CD4-positive, alpha-beta memory T cell (primary cell): ENCODE data around the gene MEGF11. TPM values are rescaled to one million over a fixed set of nuclear protein-coding genes. Genes with fewer than 3 reads are reported as not detected.

Experiments
- CTCF ChIA-PET: fragments of 350-600 bp; sonication (Branson Sonifier 250); formaldehyde crosslinking; loops from one replicate; lab custom pipeline; 2021; ENCODE audit warnings: inconsistent platforms; ENCODE audit not compliant: partially characterized antibody; lab: Charles Lee
- POLR2A ChIA-PET: fragments of 350-600 bp; sonication (Branson Sonifier 250); formaldehyde crosslinking; loops from one replicate; lab custom pipeline; 2021; ENCODE audit not compliant: partially characterized antibody; lab: Charles Lee
- DNase-seq, 5 donors: peaks; one replicate each; pipeline versions ENCODE4 v3.0.0 to v3.0.0-alpha.2; 2020 to 2022; ENCODE audit warnings: mixed read lengths in 1 of 5
- H3K27ac ChIP-seq: one replicate; pipeline ENCODE4 v1.7.0; 2013; ENCODE audit warnings: low read depth, low read length
- H3K27me3 ChIP-seq: 2 replicates; pipeline ENCODE4 v1.7.0; 2013; ENCODE audit warnings: mild to moderate bottlenecking, low read length, moderate library complexity; ENCODE audit not compliant: insufficient read depth
- H3K36me3 ChIP-seq: 2 replicates; pipeline ENCODE4 v1.7.0; 2013; ENCODE audit warnings: mild to moderate bottlenecking, low read length, moderate library complexity; ENCODE audit not compliant: insufficient read depth
- H3K4me1 ChIP-seq: 2 replicates; pipeline ENCODE4 v1.7.0; 2013; ENCODE audit warnings: mild to moderate bottlenecking, low read length, moderate library complexity; ENCODE audit not compliant: insufficient read depth
- H3K4me3 ChIP-seq, 2 donors: one replicate each; pipeline ENCODE4 v1.7.0; 2013; ENCODE audit warnings: low read length in 2 of 2, mild to moderate bottlenecking in 1 of 2
- H3K9me3 ChIP-seq, 2 donors: one replicate each; pipeline ENCODE4 v1.7.0; 2013; ENCODE audit warnings: low read length in 2 of 2, control low read depth in 1 of 2; ENCODE audit not compliant: control insufficient read depth in 1 of 2
- H3K27ac Mint-ChIP-seq, 7 donors: one replicate each; pipeline ENCODE4 v1.8.0; 2020 to 2021; ENCODE audit warnings: mixed read lengths in 7 of 7, mild to moderate bottlenecking in 6 of 7, inconsistent platforms in 3 of 7, moderate library complexity in 3 of 7
- H3K27me3 Mint-ChIP-seq, 2 donors: one replicate each; pipeline ENCODE4 v1.8.0; 2020 to 2021; ENCODE audit warnings: mixed read lengths in 2 of 2
- H3K36me3 Mint-ChIP-seq, 2 donors: one replicate each; pipeline ENCODE4 v1.8.0; 2020 to 2021; ENCODE audit warnings: mixed read lengths in 2 of 2, inconsistent platforms in 1 of 2, mild to moderate bottlenecking in 1 of 2
- H3K4me1 Mint-ChIP-seq, 4 donors: one replicate each; pipeline ENCODE4 v1.8.0; 2020 to 2021; ENCODE audit warnings: mixed read lengths in 4 of 4, mild to moderate bottlenecking in 1 of 4
- H3K4me3 Mint-ChIP-seq, 8 donors: one replicate each; pipeline ENCODE4 v1.8.0; 2020 to 2021; ENCODE audit warnings: mixed read lengths in 8 of 8, mild to moderate bottlenecking in 7 of 8, moderate library complexity in 6 of 8, inconsistent platforms in 3 of 8
- H3K9me3 Mint-ChIP-seq, 8 donors: one replicate each; pipeline ENCODE4 v1.8.0; 2020 to 2021; ENCODE audit warnings: mixed read lengths in 8 of 8, mild to moderate bottlenecking in 5 of 8, inconsistent platforms in 3 of 8, moderate library complexity in 1 of 8
- intact Hi-C: fragments of 100-400 bp; cut with micrococcal nuclease; formaldehyde crosslinking; loops from one replicate; pipeline ENCODE4 v1.15.1; 2023
- polyA plus RNA-seq, 2 donors: library from polyadenylated mRNA; unstranded; fragments of 300-500 nt; fragmentation: Illumina TruSeq; gene quantifications; one replicate each; pipeline ENCODE4 v1.2.3, GENCODE V29; 2021
- total RNA-seq, 2 experiments: library from RNA; stranded (reverse); gene quantifications; one replicate each; pipeline ENCODE4 v1.2.3, GENCODE V29; 2021

The MEGF11 gene
- total RNA-seq: not detected
- under 1 TPM in 1 of 2 donors, not detected in 1; 0.69 TPM for polyA plus RNA-seq

GRCh38 chr15:66253418-66254088 lies at the start of gene MEGF11:
MEGF11 (minus strand) TSS chr15:66253750; CDS start chr15:66128403, 125,347 bp downstream.
- no peak for DNase-seq
- peak within 1 kb of the TSS; percentile 80 to 91 (median 86) for H3K4me3 Mint-ChIP-seq
- H3K36me3 ChIP-seq: no peaks in the 10 kb centered on the region
- H3K27ac ChIP-seq: no peak within 1 kb of the TSS
- POLR2A ChIA-PET: interaction anchor here (0.9 kb wide), 1 partner anchor 40 kb away, joined by 3 read pairs; the partner anchor contains the start of gene DIS3L
- CTCF ChIA-PET: interaction anchor here (5.4 kb wide), 1 partner anchor 245 kb away, joined by 15 read pairs; the partner anchor contains the start of gene SNAPC5
- H3K9me3 Mint-ChIP-seq: peaks cover 0 to 4% (median 0%) of the 10 kb centered on the region in 8 donors
- H3K9me3 ChIP-seq: no peaks in the 10 kb centered on the region
- H3K27ac Mint-ChIP-seq: peak within 1 kb of the TSS in 2 of 7 donors; percentile 25 to 48
- H3K36me3 Mint-ChIP-seq: peaks cover 0 to 3% of the 10 kb centered on the region in 2 donors
- H3K27me3 Mint-ChIP-seq: peaks cover 43 to 48% of the 10 kb centered on the region in 2 donors
- H3K4me1 ChIP-seq: peaks cover 23% of the 10 kb centered on the region
- H3K4me3 ChIP-seq: peak within 1 kb of the TSS; percentile 47 to 52
- peaks cover 4 to 34% (median 13%) of the 10 kb centered on the region in 4 donors for H3K4me1 Mint-ChIP-seq
- intact Hi-C loops: loop anchor here (2.0 to 5.0 kb wide), 2 partner anchors 244 to 313 kb away; partner anchors contain the start of gene SNAPC5
- peaks cover 48% of the 10 kb centered on the region for H3K27me3 ChIP-seq

- Histone ChIP-seq H3K27ac (no peak overlapping the region), H3K4me1 (no peaks in the 10 kb centered on the region), H3K4me3 (no peak overlapping the region), H3K27me3 (no peaks in the 10 kb centered on the region), H3K36me3 (peaks cover 3% of the 10 kb centered on the region), H3K9me3 (no peaks in the 10 kb centered on the region)
- no peak overlapping the region for H3K27ac Mint-ChIP-seq
- no peaks in the 10 kb centered on the region for H3K27me3 Mint-ChIP-seq
- no peak overlapping the region for H3K4me3 Mint-ChIP-seq
- intact Hi-C loops: no loop called here
- H3K36me3 Mint-ChIP-seq: peaks cover 20 to 64% of the 10 kb centered on the region in 2 donors
- H3K9me3 Mint-ChIP-seq: no peaks in the 10 kb centered on the region
- CTCF ChIA-PET: interaction anchor here (1.2 kb wide), 1 partner anchor 16 kb away, joined by 4 read pairs; no protein-coding TSS in a partner anchor
- POLR2A ChIA-PET: interaction anchor here (0.8 to 1.4 kb wide), 4 partner anchors 8 to 15 kb away, joined by 3 to 5 read pairs (median 4); partner anchors contain the start of gene DIS3L
- DNase-seq: no peak
- peaks cover 8 to 17% (median 9%) of the 10 kb centered on the region in 4 donors for H3K4me1 Mint-ChIP-seq
Measured at GRCh38 chr15:66302489-66303278, 49.1 kb upstream of the MEGF11 start.

- Histone ChIP-seq H3K36me3 (peaks cover 4% of the 10 kb centered on the region), H3K9me3 (no peaks in the 10 kb centered on the region), H3K4me3 (no peak overlapping the region), H3K27me3 (no peaks in the 10 kb centered on the region), H3K27ac (no peak overlapping the region), H3K4me1 (peaks cover 22% of the 10 kb centered on the region)
- Mint-ChIP-seq H3K27me3 (no peaks in the 10 kb centered on the region), H3K36me3 (peaks cover 19 to 50% of the 10 kb centered on the region in 2 donors), H3K4me3 (no peak overlapping the region), H3K4me1 (peaks cover 17 to 37% (median 30%) of the 10 kb centered on the region in 4 donors), H3K9me3 (no peaks in the 10 kb centered on the region), H3K27ac (no peak overlapping the region)
- intact Hi-C loops: loop anchor here (10.0 kb wide), 1 partner anchor 434 kb away; the partner anchor contains the start of gene RAB11A
- POLR2A ChIA-PET: no interaction called here
- CTCF ChIA-PET: interaction anchor here (1.2 kb wide), 1 partner anchor 87 kb away, joined by 3 read pairs; no protein-coding TSS in a partner anchor
- DNase-seq: no peak
Measured at GRCh38 chr15:66298803-66299251, 45.3 kb upstream of the MEGF11 start.

GRCh38 chr15:66296186-66296585 lies 42.6 kb upstream of the MEGF11 start:
- peaks cover 4% of the 10 kb centered on the region for H3K36me3 ChIP-seq
- peak overlapping the region in 3 of 7 donors; percentile 6 to 94 (median 19) for H3K27ac Mint-ChIP-seq
- no peak for DNase-seq
- no peak overlapping the region for H3K27ac ChIP-seq
- peaks cover 27 to 44% (median 37%) of the 10 kb centered on the region in 4 donors for H3K4me1 Mint-ChIP-seq
- H3K4me1 ChIP-seq: peaks cover 39% of the 10 kb centered on the region
- H3K4me3 ChIP-seq: no peak overlapping the region
- H3K36me3 Mint-ChIP-seq: peaks cover 16 to 31% of the 10 kb centered on the region in 2 donors
- H3K9me3 Mint-ChIP-seq: no peaks in the 10 kb centered on the region
- peak overlapping the region in 1 of 8 donors; percentile 7 for H3K4me3 Mint-ChIP-seq
- H3K9me3 ChIP-seq: no peaks in the 10 kb centered on the region
- ChIA-PET POLR2A (interaction anchor here (0.6 to 3.3 kb wide), 2 partner anchors 208 to 1020 kb away, joined by 5 to 22 read pairs; partner anchors contain the start of genes RPL4 and ZWILCH), CTCF (interaction anchor here (1.0 kb wide), 1 partner anchor 8 kb away, joined by 3 read pairs; no protein-coding TSS in a partner anchor)
- no peaks in the 10 kb centered on the region for H3K27me3 ChIP-seq
- no peaks in the 10 kb centered on the region for H3K27me3 Mint-ChIP-seq
- intact Hi-C loops: loop anchor here (10.0 kb wide), 1 partner anchor 431 kb away; the partner anchor contains the start of gene RAB11A

GRCh38 chr15:66294932-66295235 lies 41.3 kb upstream of the MEGF11 start:
- H3K9me3 ChIP-seq: no peaks in the 10 kb centered on the region
- Mint-ChIP-seq H3K4me1 (peaks cover 29 to 50% (median 42%) of the 10 kb centered on the region in 4 donors), H3K9me3 (no peaks in the 10 kb centered on the region), H3K4me3 (peak overlapping the region; percentile 85 to 93 (median 90)), H3K27me3 (no peaks in the 10 kb centered on the region), H3K36me3 (peaks cover 8 to 20% of the 10 kb centered on the region in 2 donors), H3K27ac (peak overlapping the region; percentile 93 to 96 (median 95))
- peaks cover 4% of the 10 kb centered on the region for H3K36me3 ChIP-seq
- peak overlapping the region; percentile 91 for H3K27ac ChIP-seq
- POLR2A ChIA-PET: interaction anchor here (0.7 to 4.0 kb wide), 11 partner anchors 8 to 426 kb away, joined by 3 to 30 read pairs (median 4); partner anchors contain the start of genes MAP2K1, RAB11A, RPL4 and SNAPC5
- CTCF ChIA-PET: interaction anchor here (1.3 to 1.9 kb wide), 5 partner anchors 10 to 699 kb away, joined by 3 to 9 read pairs (median 5); partner anchors contain the start of gene RPL4
- DNase-seq: no peak
- H3K4me1 ChIP-seq: peaks cover 50% of the 10 kb centered on the region
- H3K27me3 ChIP-seq: no peaks in the 10 kb centered on the region
- peak overlapping the region; percentile 57 to 91 for H3K4me3 ChIP-seq
- intact Hi-C loops: loop anchor here (2.0 to 10.0 kb wide), 3 partner anchors 92 to 430 kb away; partner anchors contain the start of genes MAP2K1, RAB11A, RPL4 and ZWILCH

- intact Hi-C loops: loop anchor here (2.0 to 10.0 kb wide), 3 partner anchors 93 to 430 kb away; partner anchors contain the start of genes MAP2K1, RAB11A, RPL4 and ZWILCH
- peak overlapping the region; percentile 91 for H3K27ac ChIP-seq
- H3K4me1 Mint-ChIP-seq: peaks cover 29 to 50% (median 42%) of the 10 kb centered on the region in 4 donors
- no peak for DNase-seq
- no peaks in the 10 kb centered on the region for H3K27me3 Mint-ChIP-seq
- CTCF ChIA-PET: interaction anchor here (1.3 to 1.9 kb wide), 5 partner anchors 9 to 698 kb away, joined by 3 to 9 read pairs (median 5); partner anchors contain the start of gene RPL4
- H3K4me3 Mint-ChIP-seq: peak overlapping the region; percentile 85 to 93 (median 90)
- peak overlapping the region; percentile 93 to 96 (median 95) for H3K27ac Mint-ChIP-seq
- H3K4me1 ChIP-seq: peaks cover 50% of the 10 kb centered on the region
- no peaks in the 10 kb centered on the region for H3K9me3 Mint-ChIP-seq
- H3K36me3 Mint-ChIP-seq: peaks cover 8 to 17% of the 10 kb centered on the region in 2 donors
- H3K36me3 ChIP-seq: peaks cover 4% of the 10 kb centered on the region
- H3K27me3 ChIP-seq: no peaks in the 10 kb centered on the region
- POLR2A ChIA-PET: interaction anchor here (0.7 to 4.0 kb wide), 14 partner anchors 8 to 778 kb away, joined by 3 to 30 read pairs (median 4); partner anchors contain the start of genes INTS14, MAP2K1, RAB11A and RPL4
- H3K4me3 ChIP-seq: peak overlapping the region; percentile 57 to 91
- H3K9me3 ChIP-seq: no peaks in the 10 kb centered on the region
Measured at GRCh38 chr15:66294157-66294931, 40.8 kb upstream of the MEGF11 start.
